Cardiac ventricle fibroblast (primary cell): ENCODE data around the gene RP2. TPM values are rescaled to one million over a fixed set of nuclear protein-coding genes. Genes with fewer than 3 reads are reported as not detected.

Experiments
- total RNA-seq: library from RNA; depleted of rRNA; stranded (reverse); fragments of >200 nt; gene quantifications from 2 replicates; pipeline ENCODE4 v1.2.3, GENCODE V29; 2015

The RP2 gene
- 5.2 and 5.4 TPM in 2 replicates for total RNA-seq

DNA sequence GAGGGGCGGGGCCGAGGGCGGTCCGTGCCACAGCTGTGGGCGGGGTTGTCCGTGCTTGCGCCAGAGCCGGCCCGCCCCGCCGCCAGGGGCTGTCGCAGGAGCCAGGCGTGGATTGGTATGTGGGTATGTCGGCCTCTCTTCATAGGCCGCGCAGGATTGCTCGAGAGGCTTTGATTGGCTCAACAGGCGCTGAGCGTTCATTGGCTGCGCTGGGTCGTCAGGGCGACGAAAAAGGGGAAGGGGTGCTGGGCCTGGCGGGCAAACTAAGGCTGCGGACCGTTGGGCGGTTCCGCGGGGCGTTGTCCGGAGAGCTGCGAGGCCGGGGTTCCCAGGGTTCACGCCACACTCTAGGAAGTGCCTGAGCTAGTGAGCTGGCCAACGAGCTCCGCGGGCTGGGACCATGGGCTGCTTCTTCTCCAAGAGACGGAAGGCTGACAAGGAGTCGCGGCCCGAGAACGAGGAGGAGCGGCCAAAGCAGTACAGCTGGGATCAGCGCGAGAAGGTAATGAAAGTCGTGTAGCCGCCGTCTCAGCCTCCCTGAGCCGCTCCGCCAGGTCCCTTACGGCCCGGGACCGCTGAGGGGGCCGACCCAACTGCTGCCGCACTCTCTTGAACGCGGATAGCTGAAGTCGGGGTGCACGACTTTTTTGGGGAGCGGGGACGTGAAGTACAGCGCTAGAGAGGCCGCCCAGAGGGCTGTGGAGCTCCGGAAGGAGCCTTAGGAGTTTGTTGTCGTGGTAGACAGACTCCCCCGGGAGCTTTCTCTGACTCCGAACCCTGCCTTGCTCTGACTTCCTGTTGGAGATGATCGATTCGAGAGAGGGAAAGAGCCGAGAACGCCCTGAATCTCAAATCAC, at the start of gene RP2:
Gene RP2, plus strand, starts transcription at position 343 of the 857 bp plus-strand sequence. Its CDS starts 58 bp downstream, at position 401.

DNA sequence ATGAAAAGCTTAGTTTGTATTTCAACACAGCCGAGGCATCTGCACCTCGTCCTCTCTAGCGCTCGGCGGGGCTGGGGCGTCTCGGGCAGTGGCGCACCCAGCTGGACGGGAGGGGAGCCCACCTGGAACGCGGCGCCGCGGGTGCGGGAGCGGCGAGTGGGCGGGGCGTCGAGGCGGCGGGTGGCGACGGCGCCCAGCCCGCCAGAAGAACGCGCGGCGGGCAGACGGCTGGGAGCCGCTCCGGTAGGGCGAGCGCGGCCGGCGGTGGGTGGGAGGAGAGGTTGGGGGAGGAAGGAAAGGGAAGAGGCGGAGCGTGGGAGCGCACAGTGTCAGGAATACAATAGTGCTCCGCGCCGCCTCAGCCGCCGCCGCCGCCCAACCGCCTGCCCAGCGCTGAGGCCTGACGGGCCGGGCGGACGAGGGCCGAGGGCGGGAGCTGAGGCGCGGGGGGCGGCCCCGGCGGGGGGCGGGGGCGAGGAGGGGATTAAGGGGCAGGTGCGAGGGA, 75.3 kb downstream of the RP2 start, which contains the start of gene JADE3:
Gene JADE3, plus strand, starts transcription at position 324 of the 505 bp plus-strand sequence. CDS start 72,474 bp downstream, outside the sequence.

Other genes starting within 250 kb of the RP2 start
- gene SLC9A7, start 77.9 kb upstream of the RP2 start, total RNA-seq = 4.8 and 5.8 TPM in 2 replicates
- gene JADE3, start 75.4 kb downstream of the RP2 start, total RNA-seq = 3.1 and 5.9 TPM in 2 replicates
- 0.12 and 0.15 TPM in 2 replicates for gene RGN, start 241.4 kb downstream of the RP2 start, total RNA-seq